Measurements from ENCODE around the gene GMCL1.
"Not testable (repeated sequence)": the region's sequence is repeated elsewhere in the genome, so short reads cannot be mapped to it uniquely, and the experiment has no call there.

GMCL1 gene
- total RNA-seq: 27.0 to 44.0 (median 34.4) reads per million in 4 donors

- DNase-seq: peak; percentile 97 to 99 (median 98)
Observed at GRCh38 chr2:69829256-69830044, at the start of gene GMCL1. Gene GMCL1 (plus strand): TSS chr2:69829660. CDS start chr2:69829893, 233 bp downstream.

GRCh38 chr2:69780921-69781320 lies 48.5 kb upstream of the GMCL1 start:
- DNase-seq: no peak

GRCh38 chr2:69781321-69782248 lies 47.9 kb upstream of the GMCL1 start:
- no peak for DNase-seq

GRCh38 chr2:69784228-69784627 lies 45.2 kb upstream of the GMCL1 start:
- no peak for DNase-seq

GRCh38 chr2:69785358-69785757 lies 44.1 kb upstream of the GMCL1 start:
- no peak for DNase-seq

GRCh38 chr2:69786052-69786560 lies 43.4 kb upstream of the GMCL1 start:
- no peak for DNase-seq

- DNase-seq: no peak
Observed at GRCh38 chr2:69789175-69789721, 40.2 kb upstream of the GMCL1 start.

GRCh38 chr2:69789772-69790600 lies 39.5 kb upstream of the GMCL1 start:
- DNase-seq: no peak

GRCh38 chr2:69790601-69790959 lies 38.9 kb upstream of the GMCL1 start:
- DNase-seq: no peak

- DNase-seq: no peak
Observed at GRCh38 chr2:69791045-69791444, 38.4 kb upstream of the GMCL1 start.

GRCh38 chr2:69796174-69796573 lies 33.3 kb upstream of the GMCL1 start:
- no peak for DNase-seq

GRCh38 chr2:69797235-69797634 lies 32.2 kb upstream of the GMCL1 start:
- no peak for DNase-seq

- DNase-seq: no peak
Observed at GRCh38 chr2:69797836-69798289, 31.6 kb upstream of the GMCL1 start.

GRCh38 chr2:69798290-69798908 lies 31.1 kb upstream of the GMCL1 start:
- no peak for DNase-seq

- no peak for DNase-seq
Observed at GRCh38 chr2:69798909-69799526, 30.4 kb upstream of the GMCL1 start.

GRCh38 chr2:69801745-69802290 lies 27.6 kb upstream of the GMCL1 start:
- no peak for DNase-seq

GRCh38 chr2:69802781-69803367 lies 26.6 kb upstream of the GMCL1 start:
- not testable (repeated sequence) for DNase-seq

- DNase-seq: peak in 1 of 5 donors; percentile 9
Observed at GRCh38 chr2:69804416-69804815, 25.0 kb upstream of the GMCL1 start.

- no peak for DNase-seq
Observed at GRCh38 chr2:69805887-69806286, 23.6 kb upstream of the GMCL1 start.

GRCh38 chr2:69807821-69808540 lies 21.5 kb upstream of the GMCL1 start:
- DNase-seq: no peak

Measured in T-helper 1 cell (primary cell).